HG03558 (cell line): ENCODE results near the gene WDR77.

Experiments used
- ATAC-seq: cut with Tn5 transposase; IDR thresholded peaks from one replicate; pipeline ENCODE4 v1.9.1; 2021; ENCODE audit warnings: moderate number of reproducible peaks; ENCODE audit not compliant: unreplicated experiment; ENCODE audit errors: extremely low read depth

WDR77 gene

GRCh38 chr1:111470596-111470995 lies 21.5 kb upstream of the WDR77 start:
- no peak for ATAC-seq

- no peak for ATAC-seq
These were observed 20.5 kb upstream of the WDR77 start for GRCh38 chr1:111469539-111469938.

- no peak for ATAC-seq
These were observed 19.7 kb upstream of the WDR77 start for GRCh38 chr1:111468717-111469100.

GRCh38 chr1:111467865-111468716 lies 19.0 kb upstream of the WDR77 start:
- ATAC-seq = no peak

GRCh38 chr1:111466480-111466879 lies 17.4 kb upstream of the WDR77 start:
- ATAC-seq = no peak

- no peak for ATAC-seq
These were observed 16.7 kb upstream of the WDR77 start for GRCh38 chr1:111465754-111466153.

GRCh38 chr1:111463029-111463683 lies 14.1 kb upstream of the WDR77 start:
- no peak for ATAC-seq

- ATAC-seq = no peak
These were observed 13.4 kb upstream of the WDR77 start for GRCh38 chr1:111462370-111463028.

GRCh38 chr1:111461765-111462164 lies 12.7 kb upstream of the WDR77 start:
- no peak for ATAC-seq

- no peak for ATAC-seq
These were observed 6.6 kb upstream of the WDR77 start for GRCh38 chr1:111455642-111456031.

- ATAC-seq = no peak
These were observed 6.0 kb upstream of the WDR77 start for GRCh38 chr1:111454859-111455641.

GRCh38 chr1:111453706-111454105 lies 4.7 kb upstream of the WDR77 start:
- ATAC-seq = no peak

GRCh38 chr1:111452581-111452980 lies 3.5 kb upstream of the WDR77 start:
- no peak for ATAC-seq

- no peak for ATAC-seq
These were observed 1.1 kb upstream of the WDR77 start for GRCh38 chr1:111450185-111450584.

GRCh38 chr1:111449703-111450017 lies 604 bp upstream of the WDR77 start:
- no peak for ATAC-seq

GRCh38 chr1:111448482-111448917 lies 556 bp downstream of the WDR77 start:
- no peak for ATAC-seq

GRCh38 chr1:111446967-111447892 lies 1.8 kb downstream of the WDR77 start:
- ATAC-seq = no peak

- ATAC-seq = no peak
These were observed 2.5 kb downstream of the WDR77 start for GRCh38 chr1:111446546-111446945.

- ATAC-seq = no peak
These were observed 5.0 kb downstream of the WDR77 start for GRCh38 chr1:111444031-111444430.

GRCh38 chr1:111442457-111442856 lies 6.6 kb downstream of the WDR77 start:
- ATAC-seq = no peak
